Fibroblast of peridontal ligament (primary cell): ENCODE data around the gene UBXN7.
"Not testable (repeated sequence)": the region's sequence is repeated elsewhere in the genome, so short reads cannot be mapped to it uniquely, and the experiment has no call there.

Experiments used
- DNase-seq: peaks from one replicate; pipeline ENCODE4 v3.0.0-alpha.2; 2010; ENCODE audit errors: extremely low read depth

The UBXN7 gene

DNA sequence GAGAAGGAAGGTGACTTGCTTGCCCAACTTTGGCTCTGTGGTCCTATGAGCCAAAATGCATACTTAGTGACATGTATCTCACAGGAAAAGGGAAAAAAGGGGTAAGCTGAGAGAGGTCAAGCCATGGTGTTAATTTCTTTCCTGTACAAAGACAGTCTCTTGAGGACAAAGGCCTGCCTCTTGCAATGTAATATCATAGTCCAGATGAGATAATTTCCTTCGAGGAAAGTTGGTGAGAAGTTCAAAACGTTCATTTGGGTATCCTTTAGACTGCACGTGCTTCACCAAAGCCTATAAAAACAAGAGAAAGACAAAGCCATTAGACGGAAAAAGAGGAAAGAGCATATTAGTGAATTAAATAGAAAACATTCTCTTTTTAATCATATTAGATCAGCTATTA, 75.7 kb downstream of the UBXN7 start:
- DNase-seq: no peak

DNA sequence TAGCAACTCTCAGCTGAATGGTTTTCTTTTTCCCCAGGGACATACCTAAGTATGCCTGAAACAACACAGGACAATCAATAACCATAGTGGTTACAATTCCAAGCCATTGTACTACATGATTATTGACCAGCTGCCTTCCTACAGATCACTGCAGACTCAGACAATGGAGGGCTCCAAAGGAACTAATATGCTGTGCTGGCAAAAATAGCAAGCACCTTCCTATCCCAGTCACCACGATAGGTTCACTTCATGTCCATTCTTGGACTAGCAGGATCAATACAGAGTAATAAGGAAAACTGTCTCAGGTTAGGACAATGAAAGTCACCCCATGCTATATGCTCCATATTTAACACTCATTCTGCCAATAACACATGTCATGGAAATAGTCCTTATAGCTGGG, 76.6 kb downstream of the UBXN7 start:
- DNase-seq: no peak

DNA sequence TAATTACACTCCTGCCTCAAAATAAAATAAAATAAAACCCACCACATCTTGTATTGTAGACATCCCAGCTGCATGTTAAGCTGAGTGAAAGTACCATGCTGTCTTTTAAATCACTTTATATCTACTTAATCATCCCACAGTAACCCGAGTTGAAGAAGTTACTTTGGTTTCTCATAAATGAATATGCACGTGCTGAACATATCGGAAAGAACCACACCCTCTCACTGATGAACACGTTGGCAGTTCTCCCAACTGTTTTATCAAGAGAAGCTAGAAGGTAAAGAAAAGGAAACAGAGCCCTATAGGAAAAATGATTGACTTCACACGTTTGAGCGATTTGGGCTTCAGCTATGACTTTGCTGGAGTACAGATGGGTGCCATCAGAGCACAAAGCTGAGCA, 78.1 kb downstream of the UBXN7 start:
- no peak for DNase-seq

DNA sequence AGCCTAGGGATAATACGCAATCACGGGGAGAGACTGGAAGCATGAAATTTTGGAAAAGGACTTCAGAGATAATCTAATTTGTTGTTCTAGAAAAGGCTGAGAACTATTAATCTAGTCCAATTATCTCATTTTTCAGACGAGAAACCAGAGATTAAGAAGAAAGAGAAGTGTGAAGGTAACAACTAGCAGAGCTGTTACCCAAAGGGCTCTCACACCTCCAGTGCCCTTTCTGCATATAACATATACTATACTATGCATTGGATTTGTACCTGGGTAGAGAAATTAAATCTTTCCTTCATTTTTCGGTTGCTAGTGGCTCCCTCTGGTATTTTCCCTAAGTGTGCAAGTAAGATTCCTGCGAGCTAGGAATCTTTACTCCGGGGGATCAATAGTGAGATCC, 80.7 kb downstream of the UBXN7 start:
- no peak for DNase-seq

DNA sequence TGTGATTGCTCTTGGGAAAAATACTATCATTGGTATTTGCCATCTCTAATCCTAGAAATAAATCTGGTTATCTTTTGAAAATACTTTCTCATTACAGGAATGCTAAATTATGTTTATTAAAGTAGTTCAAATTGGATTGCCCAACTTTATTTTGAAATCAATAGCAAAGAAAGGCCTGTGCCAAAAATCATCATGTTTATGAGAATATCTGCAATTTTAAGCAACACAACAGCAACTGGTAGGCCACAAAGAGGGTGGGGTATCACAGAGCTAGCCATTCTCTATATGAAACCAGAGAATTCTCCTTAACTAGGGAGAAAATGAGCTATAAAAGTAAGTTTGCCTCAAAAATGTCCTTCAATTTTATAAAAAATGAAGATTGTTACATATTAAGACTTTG, 82.2 kb downstream of the UBXN7 start:
- DNase-seq: no peak

DNA sequence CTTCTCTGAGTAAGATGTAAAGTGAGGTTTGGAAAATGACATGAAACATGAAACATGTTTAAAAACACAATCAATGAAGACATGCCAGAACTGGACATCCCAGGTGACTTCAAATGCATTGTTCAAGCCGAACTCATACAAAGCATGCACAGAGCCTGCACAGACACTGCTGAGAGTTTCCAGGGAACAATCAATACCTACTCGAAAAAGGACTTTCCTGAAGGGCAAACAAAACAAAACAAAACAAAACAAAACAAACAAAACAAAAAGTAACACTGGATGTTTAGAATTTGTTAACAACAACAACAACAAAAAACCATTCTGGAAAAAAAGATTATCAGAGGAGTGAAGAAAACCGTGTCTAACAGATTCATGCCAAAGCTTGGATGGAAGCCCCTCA, 83.5 kb downstream of the UBXN7 start:
- DNase-seq: no peak

DNA sequence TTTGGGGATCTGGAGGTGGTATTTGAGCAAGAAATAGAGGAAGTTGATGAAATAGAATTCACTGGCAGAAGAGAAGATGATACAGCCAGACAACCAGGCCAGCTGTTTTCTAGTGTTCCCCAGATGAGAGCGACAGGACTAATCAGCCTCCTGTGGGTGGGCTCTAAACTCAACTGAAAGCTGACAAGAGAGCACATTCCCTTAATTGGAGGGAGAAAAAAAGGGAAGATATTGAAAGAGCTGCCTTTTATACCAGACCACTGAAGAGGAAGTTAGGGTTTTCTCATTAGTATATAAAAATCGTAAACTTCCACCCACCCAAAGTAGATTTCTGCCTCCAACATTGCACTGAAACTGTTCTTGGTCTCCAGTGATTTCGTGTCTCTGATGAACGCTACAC, 87.6 kb downstream of the UBXN7 start:
- no peak for DNase-seq

DNA sequence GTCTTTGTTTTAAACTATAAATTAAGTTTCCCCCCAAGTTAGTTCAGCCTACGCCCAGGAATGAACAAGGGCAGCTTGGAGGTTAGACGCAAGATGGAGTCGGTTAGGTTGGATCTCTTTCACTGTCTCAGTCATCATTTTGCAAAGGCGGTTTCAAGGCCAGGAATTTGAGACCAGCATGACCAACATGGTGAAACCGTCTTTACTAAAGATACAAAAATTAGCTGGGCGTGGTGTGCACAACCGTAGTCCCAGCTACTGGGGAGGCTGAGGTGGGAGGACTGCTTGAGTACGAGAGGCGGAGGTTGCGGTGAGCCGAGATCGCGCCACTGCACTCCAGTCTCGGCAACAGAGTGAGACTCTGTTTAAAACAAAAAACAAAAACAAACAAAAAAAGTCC, 88.3 kb downstream of the UBXN7 start:
- DNase-seq: not testable (repeated sequence)

DNA sequence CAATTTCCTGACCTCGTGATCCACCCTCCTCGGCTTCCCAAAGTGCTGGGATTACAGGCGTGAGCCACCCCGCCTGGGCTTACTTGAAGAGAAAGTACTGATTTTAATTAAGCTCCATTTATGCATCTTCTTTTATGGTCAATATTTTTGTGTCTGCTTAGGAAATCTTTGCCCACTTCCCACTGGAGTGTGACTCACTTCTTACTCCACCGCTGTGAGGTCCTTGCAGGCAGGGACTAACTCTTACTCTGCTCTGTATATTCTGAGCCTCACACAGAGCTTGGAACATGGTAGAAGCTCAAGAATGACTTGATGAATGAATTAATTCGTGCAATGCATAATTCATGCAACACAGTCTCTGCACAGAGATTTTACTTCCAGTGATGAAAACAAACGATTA, 91.1 kb downstream of the UBXN7 start:
- DNase-seq: peak; percentile 71

DNA sequence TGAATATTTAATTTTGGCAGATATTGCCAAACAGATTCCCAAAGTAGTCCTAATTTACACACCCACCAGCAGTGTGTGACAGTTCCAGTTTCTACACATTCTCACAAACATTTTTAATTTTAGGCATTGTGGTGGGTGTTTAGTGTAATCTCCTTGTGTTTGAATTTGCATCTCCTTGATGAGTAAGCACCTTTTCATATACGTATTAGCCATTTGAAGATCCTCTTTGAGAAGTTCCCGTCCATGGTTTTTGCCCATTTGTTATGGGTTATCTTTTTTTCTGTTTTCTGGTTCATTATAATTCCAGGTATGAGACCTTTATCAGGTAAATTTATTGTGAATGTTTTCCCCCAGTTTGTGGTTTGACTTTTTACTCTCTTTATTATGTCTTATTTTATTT, 91.8 kb downstream of the UBXN7 start:
- no peak for DNase-seq

DNA sequence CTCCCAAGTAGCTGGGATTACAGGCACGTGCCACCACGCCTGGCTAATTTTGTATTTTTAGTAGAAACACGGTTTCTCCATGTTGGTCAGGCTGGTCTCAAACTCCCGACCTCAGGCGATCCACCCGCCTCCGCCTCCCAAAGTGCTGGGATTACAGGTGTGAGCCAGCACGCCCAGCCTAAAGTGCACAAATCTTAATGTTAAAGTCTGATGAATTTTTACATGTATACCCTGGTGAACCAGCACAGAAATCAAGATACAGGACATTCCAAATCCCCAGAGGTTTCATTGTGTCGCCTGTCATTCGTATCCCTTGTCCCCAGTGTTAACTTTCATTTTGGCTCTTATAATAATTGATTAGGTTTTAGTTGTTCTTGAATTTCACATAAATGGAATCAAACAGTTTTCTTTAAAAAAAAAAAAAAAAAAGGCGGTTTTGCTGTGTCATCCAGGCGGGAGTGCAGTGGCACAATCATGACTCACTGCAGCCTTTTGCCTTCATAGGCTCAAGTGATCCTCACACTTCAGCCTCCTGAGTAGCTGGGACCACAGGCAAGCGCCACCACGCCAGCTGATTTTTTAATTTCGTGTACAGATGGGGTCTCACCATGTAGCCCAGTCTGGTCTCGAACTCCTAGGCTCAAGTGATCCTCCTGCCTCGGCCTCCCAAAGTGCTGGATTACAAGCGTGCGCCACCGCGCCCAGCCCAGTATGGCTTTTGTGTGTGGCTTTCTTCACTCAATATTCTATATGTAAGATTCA, 92.6 kb downstream of the UBXN7 start:
- DNase-seq: peak; percentile 72

DNA sequence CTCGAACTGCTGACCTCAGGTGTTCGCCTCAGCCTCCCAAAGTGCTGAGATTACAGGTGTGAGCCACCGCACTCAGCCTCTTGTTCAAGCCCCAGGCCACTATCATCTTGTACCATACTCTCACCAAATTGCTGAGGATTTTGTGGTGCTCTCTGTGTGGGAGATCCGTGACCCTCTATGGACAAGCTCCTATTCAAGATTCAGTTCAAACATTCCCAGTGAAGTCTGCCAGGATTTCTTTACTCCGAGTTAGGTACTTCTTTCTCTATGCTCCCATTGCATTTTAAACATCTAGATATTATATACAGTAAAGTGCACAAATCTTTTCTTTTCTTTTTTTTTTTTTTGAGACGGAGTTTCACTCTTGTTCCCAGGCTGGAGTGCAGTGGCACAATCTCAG, 93.2 kb downstream of the UBXN7 start:
- DNase-seq: no peak

DNA sequence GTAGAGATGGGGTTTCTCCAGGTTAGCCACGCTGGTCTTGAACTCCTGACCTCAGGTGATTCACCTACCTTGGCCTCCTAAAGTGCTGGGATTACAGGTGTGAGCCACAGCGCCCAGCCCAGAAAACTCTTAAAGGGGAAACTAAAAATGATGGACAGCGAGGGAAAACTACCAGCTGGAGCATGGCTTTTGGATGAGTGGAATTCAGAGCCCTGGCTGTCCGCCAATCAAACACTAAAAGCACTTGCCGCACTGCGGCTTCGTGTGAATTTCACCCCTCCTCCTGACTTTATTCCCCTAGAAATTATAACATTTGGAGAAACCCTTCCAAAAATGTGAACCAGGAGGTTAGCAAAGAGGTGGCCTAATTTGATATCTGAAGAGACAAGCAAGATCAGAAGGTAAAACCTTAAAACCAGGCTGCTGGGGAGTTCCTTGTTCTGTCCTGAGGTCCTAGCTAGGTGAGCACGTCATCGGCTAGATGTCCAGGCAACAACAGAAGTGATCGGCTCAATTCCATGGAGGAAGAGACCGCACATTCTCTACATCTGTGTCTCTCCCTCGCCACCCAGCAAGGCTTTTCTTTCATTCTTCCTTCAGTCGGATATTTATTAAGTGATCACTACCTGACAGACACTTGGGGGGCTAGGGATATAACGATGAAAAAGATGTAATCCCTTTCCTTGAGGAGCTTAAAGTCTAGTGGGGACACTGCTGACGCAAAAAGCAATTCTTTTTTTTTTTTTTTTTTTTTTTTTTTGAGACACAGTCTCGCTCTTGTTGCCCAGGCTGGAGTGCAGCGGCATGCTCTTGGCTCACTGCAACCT, 95.7 kb downstream of the UBXN7 start:
- DNase-seq: no peak

DNA sequence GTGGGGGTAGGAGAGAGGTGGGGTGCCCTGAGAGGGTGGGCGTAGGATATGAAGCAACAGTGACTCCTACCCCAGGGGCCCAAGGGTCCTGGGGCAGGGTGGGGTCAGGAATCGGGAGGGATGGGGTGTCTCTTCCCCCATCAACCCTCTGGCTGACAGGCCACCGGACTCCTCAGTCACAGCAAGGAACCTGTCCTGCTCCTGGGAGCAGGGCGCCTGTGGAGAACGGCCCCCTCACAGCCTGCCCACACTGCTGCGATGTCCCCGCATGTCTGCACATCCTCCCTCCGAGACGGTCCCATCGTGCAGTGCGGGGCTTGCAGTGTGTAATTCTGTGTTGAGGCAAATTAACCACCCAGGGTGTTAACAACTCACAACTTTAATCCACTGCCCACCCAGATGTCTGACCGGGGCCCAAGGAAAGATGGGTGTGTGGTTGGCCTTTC, 96.7 kb downstream of the UBXN7 start:
- no peak for DNase-seq

DNA sequence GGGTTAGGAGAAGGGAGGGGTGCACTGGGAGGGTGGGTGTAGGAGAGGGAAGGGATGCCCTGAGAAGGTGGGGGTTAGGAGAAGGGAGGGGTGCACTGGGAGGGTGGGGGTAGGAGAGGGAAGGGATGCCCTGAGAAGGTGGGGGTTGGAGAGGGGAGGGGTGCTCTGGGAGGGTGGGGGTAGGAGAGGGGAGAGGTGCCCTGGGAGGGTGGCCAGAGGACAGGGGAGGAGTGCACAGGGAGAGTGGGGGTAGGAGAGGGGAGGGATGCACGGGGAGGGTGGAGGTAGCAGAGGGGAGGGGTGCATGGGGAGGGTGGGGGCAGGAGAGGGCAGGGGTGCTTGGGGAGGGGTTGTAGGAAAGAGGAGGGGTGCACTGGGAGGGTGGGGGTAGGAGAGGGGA, 97.2 kb downstream of the UBXN7 start:
- DNase-seq: no peak

DNA sequence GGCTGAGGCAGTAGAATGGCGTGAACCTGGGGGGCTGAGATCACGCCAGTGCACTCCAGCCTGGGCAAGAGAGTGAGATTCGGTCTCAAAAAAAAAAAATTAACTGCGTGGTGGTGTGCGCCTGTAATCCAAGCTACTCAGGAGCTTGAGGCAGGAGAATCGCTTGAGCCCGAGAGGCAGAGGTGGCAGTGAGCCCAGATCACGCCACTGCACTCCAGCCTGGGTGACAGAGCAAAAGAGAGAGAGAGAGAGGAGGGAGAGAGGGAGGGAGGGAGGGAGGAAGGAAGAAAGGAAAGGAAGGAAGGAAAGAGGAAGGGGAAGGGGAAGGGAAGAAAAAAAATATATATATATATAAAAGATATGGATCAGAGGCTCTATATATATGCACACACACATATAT, 100.1 kb downstream of the UBXN7 start:
- no peak for DNase-seq

DNA sequence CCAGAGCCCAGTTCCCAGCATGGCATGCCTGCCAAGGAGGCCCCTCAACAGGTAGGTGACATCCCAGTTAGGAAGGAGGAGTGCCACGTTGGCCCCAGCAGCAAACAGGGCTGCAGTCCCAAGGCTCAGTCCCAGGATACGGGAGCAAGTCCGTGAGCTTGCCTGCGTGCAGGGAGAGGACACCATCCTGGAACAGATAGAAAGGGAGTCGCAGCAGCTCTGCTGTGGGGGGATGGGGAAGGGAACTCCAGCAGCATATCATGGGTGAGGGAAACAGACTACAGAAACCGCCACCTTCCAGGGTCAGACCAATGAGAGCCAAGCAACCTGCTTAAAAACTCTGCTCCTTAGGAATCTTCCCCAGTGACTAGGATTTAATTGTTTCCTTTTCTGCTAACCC, 104.8 kb downstream of the UBXN7 start:
- no peak for DNase-seq

DNA sequence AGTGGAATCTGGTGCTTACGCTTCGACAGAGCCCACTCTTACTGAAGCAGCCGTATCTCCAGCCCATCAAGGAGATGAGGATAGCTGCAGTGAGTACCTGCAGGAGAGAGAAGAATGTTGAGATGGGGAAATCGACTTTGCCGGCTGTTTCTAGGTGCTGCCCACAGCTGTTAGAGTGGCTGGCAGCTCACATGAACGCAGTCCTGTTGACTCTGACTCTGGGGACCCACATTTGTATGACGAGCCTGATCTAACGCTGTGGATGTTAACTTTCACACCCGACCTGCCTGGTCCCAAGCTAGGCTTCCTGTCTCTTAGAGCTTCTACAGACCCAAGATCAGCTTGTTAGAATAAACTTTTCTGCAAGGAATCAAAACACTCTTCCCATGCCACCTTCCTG, 105.3 kb downstream of the UBXN7 start:
- DNase-seq: no peak

DNA sequence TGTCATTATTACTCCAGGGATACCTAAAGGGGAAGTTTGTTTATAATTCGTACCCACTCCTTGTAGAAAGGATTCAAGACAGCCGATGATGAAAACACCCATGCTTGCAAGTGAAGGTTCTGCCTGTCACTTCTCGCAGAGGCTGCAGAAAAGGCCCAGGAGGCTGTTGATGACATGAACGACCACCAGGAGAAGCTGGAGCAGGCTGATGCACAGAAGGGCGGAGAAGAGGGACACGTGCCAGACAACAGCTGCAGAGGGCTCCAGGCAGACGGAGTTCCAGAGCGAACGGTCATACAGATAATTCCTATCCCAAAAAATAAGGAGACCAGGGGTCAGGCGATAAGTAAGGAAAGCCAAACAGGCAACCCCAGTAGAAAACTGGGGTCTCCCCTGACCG, 108.5 kb downstream of the UBXN7 start:
- DNase-seq: peak; percentile 15

DNA sequence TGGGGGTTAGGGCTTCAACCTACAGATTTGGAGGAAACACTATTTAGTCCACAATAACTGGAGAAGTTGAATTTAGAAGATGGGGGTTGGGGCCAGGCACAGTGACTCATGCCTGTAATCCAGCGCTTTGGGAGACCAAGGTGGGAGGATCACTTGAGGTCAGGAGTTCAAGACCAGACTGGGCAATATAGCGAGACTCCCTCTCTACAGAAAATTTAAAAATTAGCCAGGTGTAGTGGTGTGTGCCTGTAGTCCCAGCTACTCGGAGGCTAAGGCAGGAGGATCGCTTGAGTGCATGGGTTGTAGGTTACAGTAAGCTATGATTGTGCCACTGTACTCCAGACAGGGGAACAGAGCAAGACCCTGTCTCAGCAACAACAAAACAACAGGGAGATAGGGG, 109.2 kb downstream of the UBXN7 start:
- DNase-seq: no peak

DNA sequence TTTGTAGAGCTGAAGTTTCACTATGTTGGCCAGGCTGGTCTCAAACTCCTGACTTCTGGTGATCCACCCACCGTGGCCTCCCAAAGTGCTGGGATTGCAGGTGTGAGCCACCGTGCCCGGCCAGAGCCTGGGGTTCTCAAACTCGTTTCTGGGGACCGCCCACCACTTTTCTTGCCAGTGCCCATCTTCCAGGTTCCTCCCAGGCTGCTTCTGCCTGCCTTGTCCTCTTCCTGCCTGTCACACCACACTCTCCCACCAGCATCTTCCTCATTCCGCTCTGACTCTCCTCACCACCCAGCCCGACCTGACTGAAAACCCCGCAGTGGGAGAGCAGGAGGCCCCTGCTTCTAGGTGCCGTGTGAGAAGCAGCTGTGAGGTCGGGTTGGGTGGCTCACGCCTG, 111.1 kb downstream of the UBXN7 start:
- no peak for DNase-seq

DNA sequence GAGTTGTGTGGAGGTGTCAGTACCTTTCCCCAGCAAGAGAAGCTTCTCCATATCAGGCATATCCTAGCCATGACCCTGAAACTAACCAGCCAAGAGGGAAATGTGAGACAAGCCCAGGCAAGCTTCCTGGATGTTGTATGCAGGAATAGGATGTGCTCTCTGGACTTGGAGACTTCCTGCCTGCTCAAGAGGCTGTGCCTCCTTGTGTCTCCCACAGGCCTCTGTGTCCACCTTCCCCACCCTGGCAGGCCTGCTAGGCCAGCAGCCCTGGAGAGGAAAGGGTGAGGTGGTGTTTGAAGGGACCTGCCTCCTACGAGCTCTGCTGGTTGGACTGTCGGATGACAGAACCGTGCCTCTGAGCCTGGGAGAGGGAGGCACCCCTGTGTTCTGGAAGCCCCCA, 112.1 kb downstream of the UBXN7 start:
- no peak for DNase-seq

DNA sequence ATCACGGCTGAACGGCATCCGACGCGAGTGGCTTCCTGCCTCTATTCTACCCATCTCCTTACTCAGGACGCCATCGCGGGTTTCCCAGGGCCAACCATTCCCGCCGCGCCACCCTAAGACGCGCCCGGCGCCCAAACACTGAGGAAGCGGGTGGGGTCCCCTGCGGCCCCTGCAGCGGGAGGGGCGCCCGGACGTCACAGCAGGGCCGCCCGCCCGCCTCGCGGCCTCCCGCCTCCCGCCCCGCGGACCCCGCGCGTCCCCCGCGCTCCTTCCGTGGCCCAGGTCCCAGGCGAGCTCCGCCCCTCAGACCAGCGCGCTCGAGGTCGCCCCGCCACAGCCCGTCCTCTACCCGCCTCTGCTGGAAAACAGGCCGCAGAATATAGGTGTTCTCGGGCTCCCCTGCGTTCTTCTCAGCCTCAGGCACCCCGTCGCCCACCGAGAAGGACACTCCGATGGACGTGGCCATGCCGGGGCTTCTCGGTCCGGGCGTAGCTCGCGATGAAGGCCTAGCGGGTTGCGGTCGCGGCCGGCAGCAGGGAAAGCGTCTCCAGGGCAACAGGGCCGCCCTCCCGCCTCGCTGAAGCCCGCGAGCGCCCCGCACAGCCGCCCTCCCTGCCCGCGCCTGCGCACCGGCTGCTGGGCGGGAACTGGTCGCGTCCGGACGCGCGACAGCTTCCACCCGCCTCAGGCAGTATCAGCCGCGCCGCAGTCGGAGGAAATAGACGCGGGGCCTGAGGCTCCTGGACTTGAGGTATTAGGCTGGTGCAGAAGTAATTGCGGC, 114.3 kb downstream of the UBXN7 start, which contains the start of gene DYNLT2B:
DYNLT2B (minus strand) TSS at position 554 of the 781 bp plus-strand sequence; CDS start at position 466, 88 bp downstream.
- DNase-seq: peak; percentile 80
